SK-N-SH treated with all-trans-retinoic acid at 6 μM for 48 hours (cell line): ENCODE results near the gene GARIN1A.

Source experiments
- ATAC-seq: fragments of 200-7000 bp; cut with Tn5 transposase; 3 replicates; pipeline ENCODE4 v1.9.1; 2020; ENCODE audit warnings: mild to moderate bottlenecking, moderate library complexity
- ARNTL ChIP-seq: fragments of 450-650 bp; formaldehyde crosslinking; IDR thresholded peaks from 2 replicates; pipeline ENCODE4 v1.5.0; 2020; ENCODE audit warnings: low read depth, mild to moderate bottlenecking, moderate library complexity, borderline replicate concordance
- BACH2 ChIP-seq: fragments of 250-450 bp; sonication (Bioruptor Pico); IDR thresholded peaks from 2 replicates; pipeline ENCODE4 v1.9.0; 2021; ENCODE audit warnings: mild to moderate bottlenecking, borderline replicate concordance
- CSDC2 ChIP-seq: fragments of 250-450 bp; sonication (Bioruptor Pico); IDR thresholded peaks from 2 replicates; pipeline ENCODE4 v1.5.0; 2020; ENCODE audit warnings: mild to moderate bottlenecking, moderate library complexity
- ESRRG ChIP-seq: fragments of 250-450 bp; sonication (Bioruptor Pico); IDR thresholded peaks from 2 replicates; pipeline ENCODE4 v1.6.1; 2021; ENCODE audit warnings: mild to moderate bottlenecking
- GLIS3 ChIP-seq: fragments of 250-450 bp; sonication (Bioruptor Pico); IDR thresholded peaks from 2 replicates; pipeline ENCODE4 v1.5.0; 2020; ENCODE audit warnings: mild to moderate bottlenecking, moderate library complexity
- OSR1 ChIP-seq: fragments of 250-450 bp; sonication (Bioruptor Pico); IDR thresholded peaks from 2 replicates; pipeline ENCODE4 v1.8.0; 2022; ENCODE audit warnings: moderate library complexity, mild to moderate bottlenecking, inconsistent platforms
- PPARA ChIP-seq: fragments of 250-450 bp; sonication (Bioruptor Pico); IDR thresholded peaks from 2 replicates; pipeline ENCODE4 v1.5.0; 2020; ENCODE audit warnings: mild to moderate bottlenecking, borderline replicate concordance
- RARB ChIP-seq: fragments of 250-450 bp; sonication (Bioruptor Pico); IDR thresholded peaks from 2 replicates; pipeline ENCODE4 v1.8.0; 2021; ENCODE audit warnings: mild to moderate bottlenecking, moderate library complexity
- SNAI2 ChIP-seq: fragments of 250-450 bp; sonication (Bioruptor Pico); IDR thresholded peaks from 2 replicates; pipeline ENCODE4 v1.5.0; 2020; ENCODE audit warnings: mild to moderate bottlenecking, moderate library complexity
- TCF4 ChIP-seq: fragments of 250-450 bp; sonication (Bioruptor Pico); IDR thresholded peaks from 2 replicates; pipeline ENCODE4 v1.8.0; 2021; ENCODE audit warnings: mild to moderate bottlenecking, moderate library complexity, borderline replicate concordance
- TOX ChIP-seq: fragments of 250-450 bp; sonication (Bioruptor Pico); IDR thresholded peaks from 2 replicates; pipeline ENCODE4 v1.8.0; 2021; ENCODE audit warnings: mild to moderate bottlenecking, moderate library complexity, borderline replicate concordance
- ZC3H10 ChIP-seq: fragments of 250-450 bp; sonication (Bioruptor Pico); IDR thresholded peaks from 2 replicates; pipeline ENCODE4 v1.5.1; 2021; ENCODE audit warnings: mild to moderate bottlenecking, moderate library complexity
- ZFP30 ChIP-seq: fragments of 450-650 bp; formaldehyde crosslinking; IDR thresholded peaks from 2 replicates; pipeline ENCODE4 v1.5.0; 2022; ENCODE audit warnings: mild to moderate bottlenecking, moderate library complexity
- ZNF565 ChIP-seq: fragments of 450-650 bp; formaldehyde crosslinking; conservative IDR thresholded peaks from 2 replicates; pipeline ENCODE4 v1.5.0; 2020; ENCODE audit warnings: low read depth, mild to moderate bottlenecking, moderate library complexity
- ZNF8 ChIP-seq: fragments of 450-650 bp; formaldehyde crosslinking; IDR thresholded peaks from 2 replicates; pipeline ENCODE4 v1.5.0; 2020; ENCODE audit warnings: mild to moderate bottlenecking, moderate library complexity
- TF ChIP-seq, protein P1 (sequence below): fragments of 250-450 bp; sonication (Bioruptor Pico); IDR thresholded peaks from 2 replicates; pipeline ENCODE4 v1.5.0; 2020; ENCODE audit warnings: mild to moderate bottlenecking, moderate library complexity
- TF ChIP-seq, protein P2 (sequence below): fragments of 250-450 bp; sonication (Bioruptor Pico); IDR thresholded peaks from 2 replicates; pipeline ENCODE4 v1.8.0; 2020; ENCODE audit warnings: mild to moderate bottlenecking, moderate library complexity, borderline replicate concordance
- TF ChIP-seq, protein P3 (sequence below): fragments of 250-450 bp; sonication (Bioruptor Pico); IDR thresholded peaks from 2 replicates; pipeline ENCODE4 v1.5.1; 2020; ENCODE audit warnings: low read depth, mild to moderate bottlenecking, moderate library complexity

Gene GARIN1A

DNA sequence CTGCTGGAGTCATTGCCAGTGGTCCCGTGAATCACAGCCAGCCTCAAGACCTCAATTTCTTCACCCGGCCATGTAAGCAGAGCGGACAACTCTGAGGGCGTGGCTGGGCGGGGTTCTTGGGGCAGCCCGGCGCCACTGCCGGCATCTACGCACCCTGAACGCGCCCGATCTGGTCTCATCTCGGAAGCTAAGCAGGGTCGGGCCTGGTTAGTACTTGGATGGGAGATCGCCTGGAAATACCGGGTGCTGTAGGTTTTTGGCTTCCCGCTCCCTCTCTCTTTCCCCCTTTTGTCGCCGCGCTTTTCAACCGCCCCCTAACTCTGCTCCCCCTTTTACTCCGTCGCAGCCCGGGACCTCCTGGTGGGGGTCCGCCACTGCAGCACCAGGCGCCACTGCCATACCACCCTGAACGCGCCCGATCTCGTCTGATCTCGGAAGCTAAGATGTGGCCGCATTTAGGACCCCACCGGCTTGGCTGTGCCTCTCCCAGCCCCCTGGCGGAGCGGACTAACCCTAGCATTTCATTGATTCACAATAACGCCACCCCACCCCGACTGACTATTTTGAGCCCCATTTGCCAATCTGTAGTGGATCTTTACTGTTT is 25.3 kb downstream of the GARIN1A start (continued):
- TF ChIP-seq, protein P1, sequence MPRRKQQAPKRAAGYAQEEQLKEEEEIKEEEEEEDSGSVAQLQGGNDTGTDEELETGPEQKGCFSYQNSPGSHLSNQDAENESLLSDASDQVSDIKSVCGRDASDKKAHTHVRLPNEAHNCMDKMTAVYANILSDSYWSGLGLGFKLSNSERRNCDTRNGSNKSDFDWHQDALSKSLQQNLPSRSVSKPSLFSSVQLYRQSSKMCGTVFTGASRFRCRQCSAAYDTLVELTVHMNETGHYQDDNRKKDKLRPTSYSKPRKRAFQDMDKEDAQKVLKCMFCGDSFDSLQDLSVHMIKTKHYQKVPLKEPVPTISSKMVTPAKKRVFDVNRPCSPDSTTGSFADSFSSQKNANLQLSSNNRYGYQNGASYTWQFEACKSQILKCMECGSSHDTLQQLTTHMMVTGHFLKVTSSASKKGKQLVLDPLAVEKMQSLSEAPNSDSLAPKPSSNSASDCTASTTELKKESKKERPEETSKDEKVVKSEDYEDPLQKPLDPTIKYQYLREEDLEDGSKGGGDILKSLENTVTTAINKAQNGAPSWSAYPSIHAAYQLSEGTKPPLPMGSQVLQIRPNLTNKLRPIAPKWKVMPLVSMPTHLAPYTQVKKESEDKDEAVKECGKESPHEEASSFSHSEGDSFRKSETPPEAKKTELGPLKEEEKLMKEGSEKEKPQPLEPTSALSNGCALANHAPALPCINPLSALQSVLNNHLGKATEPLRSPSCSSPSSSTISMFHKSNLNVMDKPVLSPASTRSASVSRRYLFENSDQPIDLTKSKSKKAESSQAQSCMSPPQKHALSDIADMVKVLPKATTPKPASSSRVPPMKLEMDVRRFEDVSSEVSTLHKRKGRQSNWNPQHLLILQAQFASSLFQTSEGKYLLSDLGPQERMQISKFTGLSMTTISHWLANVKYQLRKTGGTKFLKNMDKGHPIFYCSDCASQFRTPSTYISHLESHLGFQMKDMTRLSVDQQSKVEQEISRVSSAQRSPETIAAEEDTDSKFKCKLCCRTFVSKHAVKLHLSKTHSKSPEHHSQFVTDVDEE (CRISPR knock-in tag) = no peak
- TF ChIP-seq ESRRG (CRISPR knock-in tag) = no peak

DNA sequence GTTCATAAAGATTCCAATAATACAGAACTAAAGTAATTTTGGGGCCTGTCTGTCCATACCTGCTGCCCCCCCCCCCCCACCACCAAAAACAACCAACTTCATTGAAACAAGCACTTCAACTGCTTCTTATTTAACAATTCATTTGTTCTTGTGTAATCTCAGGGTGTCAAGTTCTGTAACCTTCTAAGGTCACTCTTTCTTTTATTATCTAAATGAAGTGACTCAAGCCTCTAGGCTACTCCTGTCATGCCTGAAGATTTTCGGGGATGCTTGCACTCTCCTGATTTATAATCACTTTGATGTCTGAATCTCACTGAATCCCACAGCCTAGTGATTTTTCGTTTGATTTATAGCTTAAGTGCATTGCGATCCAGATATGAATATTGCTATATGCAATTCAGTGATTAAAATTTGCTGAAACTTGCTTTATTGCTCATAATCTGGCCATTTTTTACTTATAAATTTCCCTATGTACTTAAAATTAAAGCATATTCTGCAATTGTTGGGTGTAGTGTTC is 27.2 kb downstream of the GARIN1A start:
- no peak for TF ChIP-seq CSDC2 (CRISPR knock-in tag)
- no peak for TF ChIP-seq ZNF8
- no peak for TF ChIP-seq ZFP30 (CRISPR knock-in tag)
- TF ChIP-seq RARB (CRISPR knock-in tag) = no peak
- TF ChIP-seq TOX (CRISPR knock-in tag) = no peak
- TF ChIP-seq TCF4 (CRISPR knock-in tag) = no peak
- TF ChIP-seq ZC3H10 (CRISPR knock-in tag) = no peak
- TF ChIP-seq, protein P1 (CRISPR knock-in tag) = no peak
- no peak for TF ChIP-seq ARNTL (CRISPR knock-in tag)
- no peak for TF ChIP-seq SNAI2 (CRISPR knock-in tag)
- TF ChIP-seq ZNF565 (CRISPR knock-in tag) = no peak
- TF ChIP-seq, protein P2, sequence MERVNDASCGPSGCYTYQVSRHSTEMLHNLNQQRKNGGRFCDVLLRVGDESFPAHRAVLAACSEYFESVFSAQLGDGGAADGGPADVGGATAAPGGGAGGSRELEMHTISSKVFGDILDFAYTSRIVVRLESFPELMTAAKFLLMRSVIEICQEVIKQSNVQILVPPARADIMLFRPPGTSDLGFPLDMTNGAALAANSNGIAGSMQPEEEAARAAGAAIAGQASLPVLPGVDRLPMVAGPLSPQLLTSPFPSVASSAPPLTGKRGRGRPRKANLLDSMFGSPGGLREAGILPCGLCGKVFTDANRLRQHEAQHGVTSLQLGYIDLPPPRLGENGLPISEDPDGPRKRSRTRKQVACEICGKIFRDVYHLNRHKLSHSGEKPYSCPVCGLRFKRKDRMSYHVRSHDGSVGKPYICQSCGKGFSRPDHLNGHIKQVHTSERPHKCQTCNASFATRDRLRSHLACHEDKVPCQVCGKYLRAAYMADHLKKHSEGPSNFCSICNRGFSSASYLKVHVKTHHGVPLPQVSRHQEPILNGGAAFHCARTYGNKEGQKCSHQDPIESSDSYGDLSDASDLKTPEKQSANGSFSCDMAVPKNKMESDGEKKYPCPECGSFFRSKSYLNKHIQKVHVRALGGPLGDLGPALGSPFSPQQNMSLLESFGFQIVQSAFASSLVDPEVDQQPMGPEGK (CRISPR knock-in tag) = no peak
- TF ChIP-seq GLIS3 (CRISPR knock-in tag) = no peak
- TF ChIP-seq, all 23 proteins: peak for 0
- ATAC-seq = no peak

DNA sequence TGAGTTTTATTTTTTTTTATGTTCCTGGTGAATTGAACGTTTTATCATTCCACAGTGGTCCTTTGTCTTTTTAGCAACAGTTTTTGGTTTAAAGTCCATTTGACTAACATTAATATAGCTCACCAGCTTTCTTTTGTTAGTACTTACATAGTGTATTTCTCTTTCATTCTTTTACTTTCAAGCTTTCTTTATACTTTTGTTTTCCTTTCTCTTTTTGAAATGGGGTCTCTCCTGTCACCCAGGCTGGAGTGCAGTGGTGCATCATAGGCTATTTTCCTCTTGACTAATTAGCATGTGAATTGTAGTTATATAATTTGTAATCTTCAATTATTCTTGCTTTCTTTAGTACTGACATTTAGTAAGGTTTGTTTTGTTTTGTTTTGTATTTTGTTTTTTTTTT is 27.8 kb downstream of the GARIN1A start:
- ATAC-seq = no peak
- TF ChIP-seq TOX (CRISPR knock-in tag) (no peak), SNAI2 (CRISPR knock-in tag) (no peak), PPARA (no peak), BACH2 (CRISPR knock-in tag) (no peak), ZNF565 (CRISPR knock-in tag) (no peak)
- TF ChIP-seq, protein P3, sequence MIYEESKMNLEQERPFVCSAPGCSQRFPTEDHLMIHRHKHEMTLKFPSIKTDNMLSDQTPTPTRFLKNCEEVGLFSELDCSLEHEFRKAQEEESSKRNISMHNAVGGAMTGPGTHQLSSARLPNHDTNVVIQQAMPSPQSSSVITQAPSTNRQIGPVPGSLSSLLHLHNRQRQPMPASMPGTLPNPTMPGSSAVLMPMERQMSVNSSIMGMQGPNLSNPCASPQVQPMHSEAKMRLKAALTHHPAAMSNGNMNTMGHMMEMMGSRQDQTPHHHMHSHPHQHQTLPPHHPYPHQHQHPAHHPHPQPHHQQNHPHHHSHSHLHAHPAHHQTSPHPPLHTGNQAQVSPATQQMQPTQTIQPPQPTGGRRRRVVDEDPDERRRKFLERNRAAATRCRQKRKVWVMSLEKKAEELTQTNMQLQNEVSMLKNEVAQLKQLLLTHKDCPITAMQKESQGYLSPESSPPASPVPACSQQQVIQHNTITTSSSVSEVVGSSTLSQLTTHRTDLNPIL (CRISPR knock-in tag) = no peak

DNA sequence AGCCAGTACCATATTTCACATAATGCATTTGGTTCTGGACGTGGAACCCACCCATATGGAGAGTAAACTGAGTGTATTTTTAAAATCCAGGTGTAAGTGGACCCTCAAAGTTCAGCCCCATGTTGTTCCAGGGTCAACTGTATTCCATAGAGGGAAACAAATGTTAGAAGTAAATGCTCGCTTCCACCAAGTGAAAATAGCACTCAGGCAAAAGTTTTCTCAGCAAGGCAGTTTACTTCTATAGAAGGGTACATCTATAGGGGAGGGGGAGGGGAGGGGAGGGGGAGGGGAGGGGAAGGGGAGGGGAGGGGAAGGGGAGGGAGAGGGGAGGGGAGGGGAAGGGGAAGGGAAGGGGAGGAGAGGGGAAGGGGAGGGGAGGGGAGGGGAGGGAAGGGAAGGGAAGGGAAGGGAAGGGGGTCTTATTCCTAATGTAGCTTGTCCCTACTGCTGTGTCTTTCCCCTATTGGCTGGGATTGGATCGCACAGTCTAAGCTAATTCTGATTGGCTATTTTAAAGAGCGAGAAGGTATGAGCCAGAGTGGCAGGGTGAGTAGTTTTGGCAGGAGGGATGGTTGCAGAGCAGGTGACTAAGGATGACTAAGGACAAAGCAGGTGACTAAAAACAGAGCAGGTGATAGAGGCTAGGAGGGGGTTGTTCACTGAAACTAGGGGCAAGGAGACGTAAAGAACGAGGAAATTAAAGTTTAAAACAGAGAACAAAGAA is 29.1 kb downstream of the GARIN1A start:
- no peak for ATAC-seq
- TF ChIP-seq ARNTL (CRISPR knock-in tag) (no peak), ESRRG (CRISPR knock-in tag) (no peak), OSR1 (no peak), BACH2 (CRISPR knock-in tag) (no peak)
